NCI-H526 treated with DMSO at 0.1 percent for 48 hours (cell line): Measurements from ENCODE around the gene TM9SF4.
A peak's percentile ranks its signal among the peaks of the same experiment; 100 is the strongest.

ENCODE experiments used
- DNase-seq: peaks from one replicate; lab custom pipeline; 2025; lab: John Stamatoyannopoulos, UW

The TM9SF4 gene

GRCh38 chr20:32207626-32208498, 98.3 kb downstream of the TM9SF4 start, which contains the start of the genes PLAGL2 and POFUT1:
PLAGL2 (minus strand) TSS chr20:32207743; CDS start chr20:32202178, 5,565 bp downstream.
POFUT1 (plus strand) TSS chr20:32207880; CDS start chr20:32207942, 62 bp downstream.
- DNase-seq = peak; percentile 73

DNA sequence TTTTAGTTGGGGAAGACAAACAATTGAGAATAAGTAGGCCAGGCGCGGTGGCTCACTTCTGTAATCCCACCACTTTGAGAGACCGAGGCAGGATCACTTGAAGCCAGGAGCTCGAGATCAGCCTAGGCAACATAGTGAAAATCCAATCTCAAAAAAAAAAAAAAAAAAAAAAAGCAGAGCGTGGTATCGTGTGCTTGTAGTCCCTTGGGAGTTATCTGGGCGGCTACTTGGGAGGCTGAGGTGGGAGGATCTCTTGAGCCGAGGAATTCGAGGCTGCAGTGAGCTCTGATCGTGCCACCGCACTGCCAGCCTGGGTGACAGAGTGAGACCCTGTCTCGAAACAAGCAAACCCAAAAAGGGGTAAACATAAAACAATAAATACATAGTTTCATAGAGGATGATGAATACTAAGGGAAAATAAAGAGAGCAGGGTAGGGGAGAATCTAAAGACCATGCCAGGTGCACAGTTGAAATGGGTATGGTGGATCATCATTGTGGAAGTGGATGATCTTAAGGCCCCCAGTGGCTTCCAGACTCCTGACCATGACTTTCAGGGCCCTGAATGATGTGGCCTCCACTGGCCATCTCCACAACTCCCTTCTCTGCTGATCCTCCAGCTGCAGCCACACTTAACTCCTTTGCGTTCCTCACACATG, 99.1 kb downstream of the TM9SF4 start:
- DNase-seq = no peak

DNA sequence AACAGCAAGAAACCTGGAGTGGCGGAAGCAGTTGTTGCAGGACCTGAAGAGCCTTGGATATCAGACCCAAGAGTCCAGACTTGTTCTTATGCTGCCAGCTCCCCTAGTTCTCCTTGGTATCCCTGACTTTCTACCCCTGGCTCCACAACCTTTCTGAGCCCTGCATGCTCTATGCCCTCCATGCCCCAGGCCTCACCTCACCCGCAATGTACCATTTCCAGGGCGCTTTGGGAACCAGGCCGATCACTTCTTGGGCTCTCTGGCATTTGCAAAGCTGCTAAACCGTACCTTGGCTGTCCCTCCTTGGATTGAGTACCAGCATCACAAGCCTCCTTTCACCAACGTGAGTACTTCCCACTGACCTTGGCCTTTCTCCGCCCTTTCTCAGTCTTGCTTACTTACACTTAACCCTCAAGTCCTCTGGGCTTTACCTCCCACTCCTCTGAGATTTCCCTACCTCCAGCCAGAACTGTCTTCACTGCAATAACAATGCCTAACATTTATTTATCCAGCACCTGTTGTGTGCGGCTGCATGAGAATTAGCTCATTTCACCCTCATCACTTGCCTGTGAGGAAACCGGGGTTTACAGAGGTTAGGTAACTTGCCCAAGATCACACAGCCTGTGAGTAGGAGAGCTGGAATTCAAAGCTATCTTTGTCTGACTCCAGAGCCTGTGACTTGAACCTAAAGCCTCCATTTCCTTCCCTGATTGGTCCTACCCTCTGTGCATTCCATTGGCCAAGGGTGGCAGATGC, 100.5 kb downstream of the TM9SF4 start:
- no peak for DNase-seq

GRCh38 chr20:32213870-32214269, 104.4 kb downstream of the TM9SF4 start:
- no peak for DNase-seq

- DNase-seq = no peak
Measured at GRCh38 chr20:32215147-32215546, 105.6 kb downstream of the TM9SF4 start.

DNA sequence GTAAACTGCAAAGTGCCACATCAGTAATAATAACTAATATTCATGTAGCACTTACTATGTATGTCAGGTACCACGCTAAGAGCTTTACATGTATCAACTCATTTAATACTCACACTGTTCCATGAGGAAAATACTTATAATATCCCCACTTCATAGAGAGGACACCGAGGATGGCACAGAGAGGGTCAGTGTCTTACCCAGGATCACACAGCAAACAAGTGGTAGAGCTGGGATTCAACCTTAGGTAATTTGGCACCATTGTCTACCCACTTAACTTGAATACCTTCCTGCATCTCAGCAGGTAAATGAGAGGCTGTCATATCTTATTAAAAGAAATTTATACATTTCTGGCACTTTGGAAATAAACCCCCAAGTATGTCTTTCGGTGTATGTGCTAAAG, 106.2 kb downstream of the TM9SF4 start:
- DNase-seq = no peak

DNA sequence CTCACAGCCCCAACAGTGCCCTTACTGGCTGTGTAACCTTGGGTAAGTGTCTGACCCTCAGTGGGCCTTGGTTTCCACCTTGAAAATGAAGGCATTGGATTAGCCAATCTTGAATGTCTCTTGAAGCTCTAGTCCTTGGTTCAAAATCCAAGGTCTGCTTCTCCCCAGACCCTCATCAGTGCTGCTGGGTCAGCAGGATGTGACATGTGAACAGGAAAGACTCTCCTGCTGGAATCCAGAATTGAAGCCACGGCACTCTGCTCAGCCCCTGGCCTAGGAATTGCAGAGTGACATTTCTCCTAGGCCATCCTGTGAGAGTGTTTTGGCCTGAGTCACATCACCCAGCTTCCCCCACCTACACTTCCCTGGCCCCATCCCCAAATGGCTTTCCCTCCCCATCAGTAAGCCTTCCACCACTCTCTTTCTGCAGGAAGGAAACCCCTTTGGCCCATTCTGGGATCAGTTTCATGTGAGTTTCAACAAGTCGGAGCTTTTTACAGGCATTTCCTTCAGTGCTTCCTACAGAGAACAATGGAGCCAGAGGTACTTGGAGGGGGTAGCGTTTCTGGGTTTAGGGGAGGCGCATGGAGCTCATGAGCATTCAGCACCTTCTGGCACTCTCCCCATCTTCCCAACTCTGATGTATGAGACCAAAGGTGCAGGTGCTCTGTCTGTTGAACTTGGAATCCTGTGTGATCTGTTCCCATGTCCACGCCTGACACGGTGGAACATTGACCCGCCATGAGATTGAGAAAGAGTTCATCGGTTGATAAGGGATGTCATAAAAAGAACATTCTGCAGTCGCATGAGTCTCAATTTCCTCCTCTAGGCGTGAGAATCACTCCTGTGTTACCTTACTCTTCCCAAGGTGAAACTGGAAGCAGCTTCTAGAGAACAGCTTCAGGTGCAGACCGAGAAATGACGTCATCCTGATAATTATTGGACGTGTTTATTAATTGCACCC, 106.9 kb downstream of the TM9SF4 start:
- DNase-seq = no peak
